Measurements from ENCODE around the gene PDE4DIP. TPM values are rescaled to one million over a fixed set of nuclear protein-coding genes. Genes with fewer than 3 reads are reported as not detected.
"Not testable (repeated sequence)": the region's sequence is repeated elsewhere in the genome, so short reads cannot be mapped to it uniquely, and the experiment has no call there.

PDE4DIP gene
- total RNA-seq, 1 experiment from 2014 or later = 28.4 TPM

DNA sequence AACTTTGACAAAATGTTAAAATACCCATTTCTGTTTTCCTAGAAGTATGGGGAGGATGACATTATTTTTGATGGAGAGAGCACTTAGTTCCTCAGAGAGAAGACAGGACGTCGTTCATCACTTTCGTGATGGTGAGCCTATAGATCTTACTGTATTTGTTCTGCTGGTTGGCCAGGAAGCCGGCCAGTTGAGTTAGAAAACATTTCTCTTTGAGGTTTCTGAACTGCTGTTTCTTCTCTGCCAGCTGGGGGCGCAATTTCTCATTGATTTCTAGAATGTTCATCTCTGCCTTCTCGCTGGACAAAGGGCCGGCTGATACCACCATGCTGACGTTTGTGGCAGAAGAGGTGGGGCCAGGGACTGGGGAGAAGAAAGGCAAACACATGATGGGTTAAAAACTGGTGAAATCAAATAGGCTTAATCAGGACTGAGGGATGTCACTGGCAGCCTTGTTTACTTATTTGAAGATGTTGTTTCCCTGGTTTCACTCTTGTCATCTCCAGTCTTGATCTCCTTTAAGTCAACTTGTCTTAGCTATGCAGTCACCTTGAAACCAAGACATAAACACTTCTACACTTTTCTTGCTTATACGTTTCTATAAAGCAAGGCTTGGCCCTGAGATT, 231.4 kb downstream of the PDE4DIP start:
- H3K4me3 Mint-ChIP-seq; H3K9me3 Mint-ChIP-seq; CTCF ChIA-PET; H3K4me1 Mint-ChIP-seq; POLR2A ChIA-PET; H3K36me3 Mint-ChIP-seq; ATAC-seq; H3K27ac Mint-ChIP-seq; DNase-seq (ENCODE audit: low spot score); H3K27me3 Mint-ChIP-seq (ENCODE audit: low read depth): not testable (repeated sequence)
- 0 out of 2 replicates have a peak, but pooled peaks have one; percentile 17 for TF ChIP-seq CTCF (IDR thresholded peaks at IDR 0.05)

Other genes starting within 250 kb of the PDE4DIP start
- gene NBPF14, start 248.4 kb upstream of the PDE4DIP start, total RNA-seq (2021) = 12.9 to 15.4 TPM (median 13.2 TPM) in 3 replicates
- not detected in 3 replicates for gene NUDT4B, start 95.7 kb upstream of the PDE4DIP start, total RNA-seq (2021)

All from WTC11 (cell line).